HG03108 (cell line): Measurements from ENCODE around the gene GPATCH8.
A peak's percentile ranks its signal among the peaks of the same experiment; 100 is the strongest.

Experiments
- ATAC-seq: cut with Tn5 transposase; IDR thresholded peaks from one replicate; pipeline ENCODE4 v1.9.1; 2021; ENCODE audit warnings: moderate library complexity; ENCODE audit not compliant: unreplicated experiment

GPATCH8 gene

GRCh38 chr17:44359006-44359405 is 144.2 kb downstream of the GPATCH8 start:
- no peak for ATAC-seq

- ATAC-seq: no peak
Measured at GRCh38 chr17:44358066-44358465, 145.1 kb downstream of the GPATCH8 start.

DNA sequence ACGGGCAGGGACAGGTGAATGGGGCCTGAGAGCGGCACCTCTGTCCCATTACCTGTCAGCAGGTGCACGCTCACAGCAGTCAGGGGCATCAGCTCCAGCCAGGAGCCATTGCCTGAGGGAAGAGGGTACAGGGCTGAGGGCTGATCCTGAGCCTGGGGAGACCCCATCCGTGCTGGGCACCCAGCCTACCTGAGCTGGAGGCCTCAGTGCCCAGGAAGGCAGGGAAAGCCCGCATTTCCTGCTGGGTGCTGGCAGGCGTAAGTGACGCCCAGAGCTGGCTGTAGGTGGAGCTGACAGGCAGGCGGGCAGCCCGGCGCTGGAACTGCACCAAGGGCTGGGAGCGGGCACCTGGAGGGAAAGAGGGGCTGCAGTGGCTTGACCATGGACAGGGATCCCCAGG is 147.0 kb downstream of the GPATCH8 start:
- no peak for ATAC-seq

DNA sequence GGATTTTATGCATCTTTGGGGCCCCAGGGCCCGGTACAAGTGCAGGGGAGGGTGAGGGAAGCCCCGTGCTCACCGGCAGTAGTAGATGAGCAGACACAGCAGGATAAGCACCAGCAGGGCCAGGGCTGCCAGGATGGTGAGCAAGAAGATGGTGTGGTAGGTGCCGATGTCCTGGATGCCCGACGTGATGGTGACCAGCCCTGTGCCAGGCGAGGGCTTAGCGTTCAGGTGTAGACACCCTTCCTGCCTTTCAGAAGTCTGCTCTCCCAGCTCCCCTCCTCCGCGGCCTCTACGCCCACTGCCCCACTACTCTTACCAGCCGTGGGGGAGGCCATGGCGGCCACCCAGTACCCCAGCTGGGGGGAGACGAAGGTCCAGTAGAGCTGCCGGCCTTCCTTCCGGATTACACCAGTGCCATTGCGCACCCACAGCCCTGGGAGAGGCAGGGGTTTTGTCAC is 147.5 kb downstream of the GPATCH8 start:
- no peak for ATAC-seq

DNA sequence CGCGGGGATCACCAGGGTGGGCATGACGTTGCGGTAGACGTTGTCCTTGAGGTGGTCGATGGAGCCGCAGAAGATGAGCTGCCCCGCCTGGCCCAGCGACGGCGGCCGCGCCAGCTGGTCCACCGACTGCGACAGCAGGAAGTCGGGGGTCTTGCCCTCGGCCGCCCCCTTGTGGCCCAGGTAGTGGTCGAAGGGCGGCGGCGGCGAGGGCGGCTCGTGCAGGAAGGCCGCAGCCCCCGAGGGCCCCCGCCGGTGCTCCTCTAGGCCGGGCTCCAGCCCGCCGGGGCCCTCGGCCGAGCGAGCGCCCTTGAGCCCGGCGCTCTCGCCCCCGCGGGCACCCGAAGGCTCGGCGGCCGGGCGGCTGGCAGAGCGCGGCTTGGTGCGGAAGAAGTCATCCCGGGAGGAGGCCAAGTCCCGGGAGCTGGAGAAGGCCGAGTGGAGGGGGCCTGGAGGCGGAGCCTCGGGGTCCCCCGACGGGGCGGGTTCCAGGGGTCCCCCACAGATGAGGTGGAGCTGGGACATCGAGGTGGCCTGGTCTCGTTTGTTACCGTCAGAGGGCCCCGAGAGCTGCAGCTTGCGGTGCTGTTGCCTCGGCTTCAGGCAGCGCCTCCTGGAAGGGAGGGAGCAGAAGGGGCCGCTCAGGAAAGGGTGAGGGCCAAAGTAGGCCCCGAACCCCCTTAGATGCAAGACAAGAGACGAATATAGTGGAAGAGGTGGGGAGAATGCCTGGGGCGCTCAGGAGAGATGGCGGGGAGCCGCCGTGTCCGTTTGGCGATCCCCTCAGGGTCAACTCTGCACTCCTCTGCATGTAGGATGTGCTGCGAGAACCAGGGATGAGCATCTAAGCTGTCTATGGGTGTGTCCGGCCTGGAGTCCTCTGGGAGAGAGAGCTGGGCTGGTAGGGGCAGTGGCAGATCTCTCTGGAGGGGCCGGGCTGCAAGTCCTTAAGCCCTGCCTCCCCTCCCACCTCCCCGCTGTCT is 148.3 kb downstream of the GPATCH8 start:
- ATAC-seq: no peak

- ATAC-seq: no peak
Measured at GRCh38 chr17:44353672-44354331, 149.4 kb downstream of the GPATCH8 start.

DNA sequence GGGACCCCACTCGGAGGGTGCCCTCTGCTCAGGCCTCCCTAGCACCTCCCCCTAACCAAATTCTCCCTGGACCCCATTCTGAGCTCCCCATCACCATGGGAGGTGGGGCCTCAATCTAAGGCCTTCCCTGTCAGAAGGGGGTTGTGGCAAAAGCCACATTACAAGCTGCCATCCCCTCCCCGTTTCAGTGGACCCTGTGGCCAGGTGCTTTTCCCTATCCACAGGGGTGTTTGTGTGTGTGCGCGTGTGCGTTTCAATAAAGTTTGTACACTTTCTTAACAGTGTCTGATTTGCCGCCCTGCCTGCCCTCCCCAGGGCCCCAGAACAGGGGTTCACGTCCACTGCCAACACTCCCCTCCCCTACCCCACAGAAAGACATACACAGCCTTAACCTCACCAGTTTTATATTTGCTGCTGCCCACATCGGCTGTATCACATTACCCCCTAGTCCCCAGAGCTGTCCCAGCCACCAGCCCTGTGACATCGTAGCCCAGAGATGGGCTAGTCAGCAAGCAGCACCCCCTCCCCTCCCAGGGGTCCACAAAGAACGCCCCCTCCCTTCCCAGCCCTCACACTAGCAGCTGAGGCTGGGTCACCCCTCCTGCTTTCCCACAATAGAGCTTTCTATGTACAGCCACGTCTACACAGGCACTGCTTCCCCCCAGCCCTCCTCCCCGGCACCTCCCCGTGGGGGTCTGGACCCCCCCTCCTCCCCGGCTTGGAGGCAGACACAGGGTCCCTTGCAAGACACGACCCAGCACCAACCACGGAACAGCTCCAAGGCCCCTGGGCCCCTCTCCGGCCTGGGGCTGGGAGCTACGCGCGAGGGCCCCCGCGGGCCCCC is 150.2 kb downstream of the GPATCH8 start:
- ATAC-seq: no peak

DNA sequence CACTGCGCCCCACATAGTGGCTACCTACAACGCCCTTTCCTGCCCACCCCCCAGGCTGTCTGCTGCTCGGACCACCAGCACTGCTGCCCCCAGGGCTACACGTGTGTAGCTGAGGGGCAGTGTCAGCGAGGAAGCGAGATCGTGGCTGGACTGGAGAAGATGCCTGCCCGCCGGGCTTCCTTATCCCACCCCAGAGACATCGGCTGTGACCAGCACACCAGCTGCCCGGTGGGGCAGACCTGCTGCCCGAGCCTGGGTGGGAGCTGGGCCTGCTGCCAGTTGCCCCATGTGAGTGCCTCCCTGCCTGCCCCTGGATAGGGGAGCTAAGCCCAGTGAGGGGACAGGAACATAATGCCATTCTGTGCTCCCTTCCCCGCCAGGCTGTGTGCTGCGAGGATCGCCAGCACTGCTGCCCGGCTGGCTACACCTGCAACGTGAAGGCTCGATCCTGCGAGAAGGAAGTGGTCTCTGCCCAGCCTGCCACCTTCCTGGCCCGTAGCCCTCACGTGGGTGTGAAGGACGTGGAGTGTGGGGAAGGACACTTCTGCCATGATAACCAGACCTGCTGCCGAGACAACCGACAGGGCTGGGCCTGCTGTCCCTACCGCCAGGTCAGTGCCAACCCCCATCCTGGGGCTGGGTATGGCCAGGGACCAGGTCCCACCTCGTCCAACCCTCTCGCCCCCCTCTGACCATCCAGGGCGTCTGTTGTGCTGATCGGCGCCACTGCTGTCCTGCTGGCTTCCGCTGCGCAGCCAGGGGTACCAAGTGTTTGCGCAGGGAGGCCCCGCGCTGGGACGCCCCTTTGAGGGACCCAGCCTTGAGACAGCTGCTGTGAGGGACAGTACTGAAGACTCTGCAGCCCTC is 151.0 kb downstream of the GPATCH8 start:
- no peak for ATAC-seq

DNA sequence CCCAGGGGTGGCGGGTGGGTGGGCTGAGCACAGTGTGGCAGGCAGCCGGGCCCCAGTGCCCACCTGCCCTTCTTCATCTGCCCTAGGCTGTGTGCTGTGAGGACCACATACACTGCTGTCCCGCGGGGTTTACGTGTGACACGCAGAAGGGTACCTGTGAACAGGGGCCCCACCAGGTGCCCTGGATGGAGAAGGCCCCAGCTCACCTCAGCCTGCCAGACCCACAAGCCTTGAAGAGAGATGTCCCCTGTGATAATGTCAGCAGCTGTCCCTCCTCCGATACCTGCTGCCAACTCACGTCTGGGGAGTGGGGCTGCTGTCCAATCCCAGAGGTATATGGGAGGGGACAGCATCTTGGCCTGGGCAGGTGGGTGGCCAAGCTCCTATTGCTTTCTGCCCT is 151.7 kb downstream of the GPATCH8 start:
- no peak for ATAC-seq

- ATAC-seq: no peak
Measured at GRCh38 chr17:44350733-44351226, 152.4 kb downstream of the GPATCH8 start.

- no peak for ATAC-seq
Measured at GRCh38 chr17:44349553-44350070, 153.6 kb downstream of the GPATCH8 start.

DNA sequence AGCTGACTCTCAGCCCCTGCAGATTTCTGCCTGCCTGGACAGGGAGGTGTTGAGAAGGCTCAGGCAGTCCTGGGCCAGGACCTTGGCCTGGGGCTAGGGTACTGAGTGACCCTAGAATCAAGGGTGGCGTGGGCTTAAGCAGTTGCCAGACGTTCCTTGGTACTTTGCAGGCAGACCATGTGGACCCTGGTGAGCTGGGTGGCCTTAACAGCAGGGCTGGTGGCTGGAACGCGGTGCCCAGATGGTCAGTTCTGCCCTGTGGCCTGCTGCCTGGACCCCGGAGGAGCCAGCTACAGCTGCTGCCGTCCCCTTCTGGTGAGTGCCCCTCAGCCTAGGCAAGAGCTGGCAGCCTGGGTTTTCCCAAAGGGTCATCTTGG is 154.2 kb downstream of the GPATCH8 start:
- ATAC-seq: no peak

DNA sequence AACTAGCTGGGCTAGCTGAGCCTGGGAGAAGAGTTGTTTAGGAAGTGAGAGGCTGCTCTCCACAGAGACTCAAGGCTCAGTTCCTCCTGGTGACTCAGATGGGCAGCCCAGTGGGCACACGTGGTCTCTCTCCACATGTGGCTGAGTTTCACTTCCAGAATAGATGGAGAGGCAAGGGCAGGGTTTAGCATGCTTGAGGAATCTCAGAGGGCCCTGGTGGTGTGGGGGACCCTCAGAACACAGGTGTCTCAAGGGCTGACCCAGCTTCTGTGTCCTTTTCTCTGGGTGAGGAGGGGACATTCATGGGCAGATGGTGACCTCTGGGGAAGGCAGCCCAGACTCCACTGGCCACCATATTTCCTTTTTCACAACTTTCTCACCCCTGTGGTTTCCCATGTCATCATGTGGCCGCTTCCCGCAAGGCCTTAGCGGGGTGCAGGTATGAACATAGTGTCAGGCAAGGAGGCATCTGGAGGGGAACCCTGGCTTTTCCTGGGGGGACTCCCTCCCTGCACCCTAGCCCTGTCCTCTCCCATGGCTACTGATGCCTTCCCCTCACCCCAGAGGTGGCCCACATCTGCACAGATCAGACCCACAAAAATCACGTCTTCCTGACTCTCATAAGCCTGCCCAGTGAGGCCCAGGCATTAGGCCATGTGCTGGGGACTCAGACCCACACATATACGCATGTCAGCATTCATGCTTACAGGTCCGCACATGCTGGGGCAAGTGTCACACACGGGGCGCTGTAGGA is 154.8 kb downstream of the GPATCH8 start:
- peak; percentile 44 for ATAC-seq
